Measurements from ENCODE around the gene CCDC201.
"Not testable (repeated sequence)": the region's sequence is repeated elsewhere in the genome, so short reads cannot be mapped to it uniquely, and the experiment has no call there.

Gene CCDC201

DNA sequence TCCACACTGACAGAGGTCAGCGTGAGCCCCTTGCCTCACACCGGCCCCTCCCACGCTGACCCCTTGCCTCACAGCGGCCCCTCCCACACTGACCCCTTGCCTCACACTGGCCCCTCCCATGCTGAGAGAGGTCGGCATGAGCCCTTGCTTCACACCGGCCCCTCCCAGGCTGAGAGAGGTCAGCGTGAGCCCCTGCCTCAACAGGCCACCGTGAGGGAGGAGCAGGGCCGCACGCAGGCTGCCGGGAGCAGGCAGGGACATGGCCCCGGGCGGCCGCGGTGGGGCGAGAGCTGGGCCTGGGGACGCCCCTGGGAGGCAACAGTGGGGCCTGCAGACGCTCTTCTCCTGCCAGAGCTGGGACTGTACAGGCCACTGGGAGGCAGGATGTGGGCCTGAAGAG, 59.1 kb downstream of the CCDC201 start:
- DNase-seq = not testable (repeated sequence)

DNA sequence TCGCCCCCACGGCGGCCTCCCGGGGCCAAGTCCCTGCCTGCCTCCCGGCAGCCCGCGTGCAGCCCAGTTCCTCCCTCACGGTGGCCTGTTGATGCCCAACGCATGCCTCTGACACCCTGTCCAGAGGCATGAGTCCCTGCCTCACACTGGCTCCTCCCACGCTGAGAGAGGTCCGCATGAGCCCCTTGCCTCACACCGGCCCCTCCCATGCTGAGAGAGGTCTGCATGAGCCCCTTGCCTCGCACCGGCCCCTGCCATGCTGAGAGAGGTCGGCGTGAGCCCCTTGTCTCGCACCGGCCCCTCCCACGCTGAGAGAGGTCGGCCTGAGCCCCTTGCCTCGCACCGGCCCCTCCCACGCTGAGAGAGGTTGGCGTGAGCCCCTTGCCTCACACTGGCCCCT, 59.9 kb downstream of the CCDC201 start:
- DNase-seq = no peak

DNA sequence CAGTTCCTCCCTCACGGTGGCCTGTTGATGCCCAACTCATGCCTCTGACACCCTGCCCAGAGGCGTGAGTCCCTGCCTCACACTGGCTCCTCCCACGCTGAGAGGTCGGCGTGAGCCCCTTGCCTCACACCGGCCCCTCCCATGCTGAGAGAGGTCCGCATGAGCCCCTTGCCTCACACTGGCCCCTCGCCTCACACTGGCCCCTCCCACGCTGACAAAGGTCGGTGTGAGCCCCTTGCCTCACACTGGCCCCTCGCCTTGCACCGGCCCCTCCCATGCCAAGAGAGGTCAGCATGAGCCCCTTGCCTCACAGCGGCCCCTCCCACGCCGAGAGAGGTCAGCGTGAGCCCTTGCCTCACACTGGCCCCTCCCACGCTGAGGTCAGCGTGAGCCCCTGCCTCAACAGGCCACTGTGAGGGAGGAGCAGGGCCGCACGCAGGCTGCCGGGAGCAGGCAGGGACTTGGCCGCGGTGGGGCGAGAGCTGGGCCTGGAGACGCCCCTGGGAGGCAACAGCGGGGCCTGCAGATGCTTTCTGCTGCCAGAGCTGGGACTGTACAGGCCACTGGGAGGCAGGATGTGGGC, 61.1 kb downstream of the CCDC201 start:
- DNase-seq = not testable (repeated sequence)

DNA sequence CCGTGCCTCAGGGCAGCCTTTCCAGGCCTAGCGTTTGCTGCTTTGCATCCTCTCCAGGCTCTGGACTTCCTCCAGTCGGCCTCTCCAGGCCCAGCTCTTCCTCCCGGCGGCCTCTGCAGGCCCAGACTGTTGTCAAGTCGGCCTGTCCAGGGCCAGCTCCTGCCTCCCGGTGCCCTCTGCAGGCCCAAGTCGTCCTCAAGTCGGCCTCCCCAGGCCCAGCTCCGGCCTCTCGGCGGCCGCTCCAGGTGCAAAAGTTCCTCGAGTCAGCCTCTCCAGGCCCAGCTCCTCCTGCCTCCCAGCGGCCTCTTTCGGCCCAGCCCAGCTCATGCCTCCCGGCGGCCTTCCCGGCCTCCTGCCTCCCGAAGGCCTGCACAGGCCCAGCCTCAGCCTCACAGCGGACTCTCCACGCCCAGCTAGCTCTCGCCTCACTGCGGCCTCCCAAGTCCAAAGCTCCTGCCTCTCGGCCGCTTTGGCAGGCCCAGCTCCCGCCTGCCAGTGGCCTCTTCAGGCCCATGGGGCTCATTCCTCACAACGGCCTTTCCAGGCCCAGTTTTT, 62.4 kb downstream of the CCDC201 start:
- DNase-seq = not testable (repeated sequence)
